HEK293 (cell line): ENCODE results near the gene CADM1.

Experiments used
- CTCF ChIA-PET: fragments of 350-600 bp; formaldehyde crosslinking; extraction: SDS; loops from one replicate; lab custom pipeline; 2021; ENCODE audit warnings: antibody characterized with exemption; lab: Yijun Ruan, JAX
- POLR2A ChIA-PET: fragments of 300-600 bp; formaldehyde crosslinking; extraction: SDS; loops from one replicate; lab custom pipeline; 2020; ENCODE audit warnings: antibody characterized with exemption, inconsistent platforms; lab: Yijun Ruan, JAX
- H3K27ac ChIP-seq: fragments of 200-500 bp; sonication (Bioruptor generic); 2 replicates; pipeline ENCODE4 v1.5.1; 2014; ENCODE audit warnings: low read depth, low read length, control low read depth, inconsistent platforms; ENCODE audit errors: extremely low read depth
- H3K36me3 ChIP-seq, 2 experiments: fragments of 200-500 bp in 1 of 2; sonication (Bioruptor generic) in 1 of 2; 1 replicate in 1 of 2; 2 replicates in 1 of 2; pipeline ENCODE4 v1.5.1; 2014 to 2017; ENCODE audit warnings: inconsistent platforms in 2 of 2, low read length in 2 of 2; ENCODE audit not compliant: control insufficient read depth in 2 of 2, insufficient read depth in 1 of 2
- H3K4me1 ChIP-seq: fragments of 200-500 bp; sonication (Bioruptor generic); 2 replicates; pipeline ENCODE4 v1.5.1; 2014; ENCODE audit warnings: mild to moderate bottlenecking, low read length, inconsistent platforms; ENCODE audit not compliant: control insufficient read depth, insufficient read depth
- H3K4me3 ChIP-seq: 2 replicates; pipeline ENCODE4 v1.5.1; 2011; ENCODE audit warnings: low read depth, mild to moderate bottlenecking, control low read depth, low read length, moderate library complexity
- H3K9me3 ChIP-seq: fragments of 200-500 bp; sonication (Bioruptor generic); 2 replicates; pipeline ENCODE4 v1.5.1; 2014; ENCODE audit warnings: low read depth, low read length, inconsistent platforms; ENCODE audit not compliant: control insufficient read depth, insufficient read depth
- EGR2 ChIP-seq: fragments of 450-650 bp; formaldehyde crosslinking; IDR thresholded peaks from 2 replicates; pipeline ENCODE4 v1.5.1; 2016; ENCODE audit warnings: low read depth, missing biosample characterization, missing genetic modification characterization
- HOXC10 ChIP-seq: sonication (generic); formaldehyde crosslinking; IDR thresholded peaks from 2 replicates; pipeline ENCODE4 v1.8.1; 2023; ENCODE audit warnings: mild to moderate bottlenecking, missing genetic modification reagents
- KLF10 ChIP-seq: fragments of 450-650 bp; IDR thresholded peaks from 2 replicates; pipeline ENCODE4 v1.5.1; 2018; ENCODE audit warnings: missing biosample characterization, mild to moderate bottlenecking, missing genetic modification characterization
- KLF16 ChIP-seq: fragments of 450-650 bp; formaldehyde crosslinking; IDR thresholded peaks from 2 replicates; pipeline ENCODE4 v1.5.1; 2017; ENCODE audit warnings: missing biosample characterization, missing genetic modification characterization
- TRIM28 ChIP-seq: IDR thresholded peaks from 2 replicates; pipeline ENCODE4 v1.6.1; 2011; ENCODE audit warnings: low read length, control low read depth, borderline replicate concordance
- WT1 ChIP-seq: fragments of 450-650 bp; formaldehyde crosslinking; IDR thresholded peaks from 2 replicates; pipeline ENCODE4 v1.5.1; 2016; ENCODE audit warnings: missing biosample characterization, missing genetic modification characterization
- ZBTB17 ChIP-seq: fragments of 450-650 bp; formaldehyde crosslinking; IDR thresholded peaks from 2 replicates; pipeline ENCODE4 v1.5.1; 2016; ENCODE audit warnings: missing biosample characterization, missing genetic modification characterization
- ZBTB8A ChIP-seq: fragments of 450-650 bp; formaldehyde crosslinking; IDR thresholded peaks from 2 replicates; pipeline ENCODE4 v1.5.1; 2016; ENCODE audit warnings: missing biosample characterization, missing genetic modification characterization
- ZFP3 ChIP-seq: fragments of 450-650 bp; formaldehyde crosslinking; IDR thresholded peaks from 2 replicates; pipeline ENCODE4 v1.5.1; 2016; ENCODE audit warnings: low read depth, missing biosample characterization, missing genetic modification characterization
- ZFP41 ChIP-seq: fragments of 450-650 bp; formaldehyde crosslinking; IDR thresholded peaks from 2 replicates; pipeline ENCODE4 v1.5.1; 2016; ENCODE audit warnings: missing biosample characterization, missing genetic modification characterization, borderline replicate concordance
- ZFP69B ChIP-seq: fragments of 450-650 bp; formaldehyde crosslinking; IDR thresholded peaks from 2 replicates; pipeline ENCODE4 v1.5.1; 2016; ENCODE audit warnings: missing biosample characterization, missing genetic modification characterization
- ZNF114 ChIP-seq: fragments of 450-650 bp; formaldehyde crosslinking; IDR thresholded peaks from 2 replicates; pipeline ENCODE4 v1.5.0; 2017; ENCODE audit warnings: missing biosample characterization, missing genetic modification characterization
- ZNF211 ChIP-seq: fragments of 450-650 bp; formaldehyde crosslinking; IDR thresholded peaks from 2 replicates; pipeline ENCODE4 v1.5.1; 2016; ENCODE audit warnings: low read depth, missing biosample characterization, missing genetic modification characterization
- ZNF266 ChIP-seq: fragments of 450-650 bp; formaldehyde crosslinking; IDR thresholded peaks from 2 replicates; pipeline ENCODE4 v1.5.1; 2016; ENCODE audit warnings: missing biosample characterization, missing genetic modification characterization, low read depth
- ZNF302 ChIP-seq: fragments of 450-650 bp; formaldehyde crosslinking; IDR thresholded peaks from 2 replicates; pipeline ENCODE4 v1.5.1; 2016; ENCODE audit warnings: missing biosample characterization, missing genetic modification characterization, low read depth
- ZNF416 ChIP-seq: fragments of 450-650 bp; formaldehyde crosslinking; IDR thresholded peaks from 2 replicates; pipeline ENCODE4 v1.5.1; 2016; ENCODE audit warnings: missing biosample characterization, missing genetic modification characterization
- ZNF48 ChIP-seq: fragments of 450-650 bp; formaldehyde crosslinking; IDR thresholded peaks from 2 replicates; pipeline ENCODE4 v1.5.1; 2016; ENCODE audit warnings: missing biosample characterization, missing genetic modification characterization
- ZNF549 ChIP-seq: fragments of 450-650 bp; IDR thresholded peaks from 2 replicates; pipeline ENCODE4 v1.5.1; 2018; ENCODE audit warnings: missing biosample characterization, missing genetic modification characterization, mild to moderate bottlenecking, inconsistent platforms, moderate library complexity
- ZNF626 ChIP-seq: fragments of 450-650 bp; sonication (Bioruptor Pico); formaldehyde crosslinking; IDR thresholded peaks from 2 replicates; pipeline ENCODE4 v1.5.1; 2018; ENCODE audit warnings: missing biosample characterization, missing genetic modification characterization, inconsistent platforms
- ZNF658 ChIP-seq: fragments of 450-650 bp; formaldehyde crosslinking; IDR thresholded peaks from 2 replicates; pipeline ENCODE4; 2016; ENCODE audit warnings: missing biosample characterization, missing genetic modification characterization
- ZNF792 ChIP-seq: fragments of 450-650 bp; formaldehyde crosslinking; IDR thresholded peaks from 2 replicates; pipeline ENCODE4 v1.5.1; 2016; ENCODE audit warnings: missing biosample characterization, missing genetic modification characterization
- ZSCAN23 ChIP-seq: fragments of 450-650 bp; formaldehyde crosslinking; IDR thresholded peaks from 2 replicates; pipeline ENCODE4 v1.5.1; 2016; ENCODE audit warnings: missing biosample characterization, missing genetic modification characterization
- ZXDB ChIP-seq: fragments of 450-650 bp; formaldehyde crosslinking; IDR thresholded peaks from 2 replicates; pipeline ENCODE4 v1.5.1; 2016; ENCODE audit warnings: missing biosample characterization, missing genetic modification characterization
- TF ChIP-seq, protein P1 (sequence below): sonication (generic); formaldehyde crosslinking; IDR thresholded peaks from 2 replicates; pipeline ENCODE4 v1.8.1; 2022; ENCODE audit warnings: mild to moderate bottlenecking, moderate library complexity, missing genetic modification reagents
- TF ChIP-seq, protein P2 (sequence below): fragments of 450-650 bp; formaldehyde crosslinking; IDR thresholded peaks from 2 replicates; pipeline ENCODE4 v1.5.1; 2016; ENCODE audit warnings: missing biosample characterization, missing genetic modification characterization, low read depth
- TF ChIP-seq, protein P3 (sequence below): fragments of 450-650 bp; formaldehyde crosslinking; IDR thresholded peaks from 2 replicates; pipeline ENCODE4 v1.5.1; 2016; ENCODE audit warnings: missing biosample characterization, missing genetic modification characterization

Gene CADM1

DNA sequence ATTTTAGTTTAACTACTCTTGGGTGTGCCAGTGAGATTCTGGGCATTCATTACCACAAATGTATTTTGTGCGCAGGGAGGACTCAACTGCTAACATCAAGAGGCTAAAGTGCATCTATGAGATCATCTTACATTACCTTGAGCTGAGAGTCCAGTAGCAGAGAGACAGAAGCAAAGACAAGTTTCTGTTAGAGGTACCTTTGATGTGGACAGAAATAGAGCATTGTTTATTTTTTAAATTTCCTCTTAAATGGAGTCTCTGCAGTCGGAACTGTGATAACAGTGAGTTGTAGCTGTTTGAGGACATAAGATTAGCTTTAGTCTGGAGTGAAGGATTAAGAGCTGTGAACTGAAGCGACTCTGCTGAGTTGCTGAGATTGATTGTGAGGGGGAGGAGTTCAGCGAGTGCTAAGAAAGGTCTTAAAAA is 297.0 kb downstream of the CADM1 start (continued):
- TF ChIP-seq, protein P1, sequence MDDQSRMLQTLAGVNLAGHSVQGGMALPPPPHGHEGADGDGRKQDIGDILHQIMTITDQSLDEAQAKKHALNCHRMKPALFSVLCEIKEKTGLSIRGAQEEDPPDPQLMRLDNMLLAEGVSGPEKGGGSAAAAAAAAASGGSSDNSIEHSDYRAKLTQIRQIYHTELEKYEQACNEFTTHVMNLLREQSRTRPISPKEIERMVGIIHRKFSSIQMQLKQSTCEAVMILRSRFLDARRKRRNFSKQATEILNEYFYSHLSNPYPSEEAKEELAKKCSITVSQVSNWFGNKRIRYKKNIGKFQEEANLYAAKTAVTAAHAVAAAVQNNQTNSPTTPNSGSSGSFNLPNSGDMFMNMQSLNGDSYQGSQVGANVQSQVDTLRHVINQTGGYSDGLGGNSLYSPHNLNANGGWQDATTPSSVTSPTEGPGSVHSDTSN (CRISPR knock-in tag) = no peak
- TF ChIP-seq ZNF114 (tag by site-specific recombination) = no peak
- TF ChIP-seq ZBTB17 (tag by site-specific recombination) = 0 out of 2 replicates have a peak, but pooled peaks have one; percentile 13
- TF ChIP-seq TRIM28 = peak; percentile 87; the same call in 1 of the 2 replicates
- TF ChIP-seq ZNF266 (tag by site-specific recombination) = no peak
- TF ChIP-seq ZNF658 = no peak
- TF ChIP-seq WT1 = peak; percentile 95
- no peak for TF ChIP-seq ZNF211 (tag by site-specific recombination)
- no peak for TF ChIP-seq ZXDB (tag by site-specific recombination)
- TF ChIP-seq, protein P2, sequence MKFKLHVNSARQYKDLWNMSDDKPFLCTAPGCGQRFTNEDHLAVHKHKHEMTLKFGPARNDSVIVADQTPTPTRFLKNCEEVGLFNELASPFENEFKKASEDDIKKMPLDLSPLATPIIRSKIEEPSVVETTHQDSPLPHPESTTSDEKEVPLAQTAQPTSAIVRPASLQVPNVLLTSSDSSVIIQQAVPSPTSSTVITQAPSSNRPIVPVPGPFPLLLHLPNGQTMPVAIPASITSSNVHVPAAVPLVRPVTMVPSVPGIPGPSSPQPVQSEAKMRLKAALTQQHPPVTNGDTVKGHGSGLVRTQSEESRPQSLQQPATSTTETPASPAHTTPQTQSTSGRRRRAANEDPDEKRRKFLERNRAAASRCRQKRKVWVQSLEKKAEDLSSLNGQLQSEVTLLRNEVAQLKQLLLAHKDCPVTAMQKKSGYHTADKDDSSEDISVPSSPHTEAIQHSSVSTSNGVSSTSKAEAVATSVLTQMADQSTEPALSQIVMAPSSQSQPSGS (tag by site-specific recombination) = no peak
- no peak for TF ChIP-seq ZFP41 (tag by site-specific recombination)
- no peak for TF ChIP-seq KLF10 (tag by site-specific recombination)
- no peak for TF ChIP-seq ZSCAN23
- no peak for TF ChIP-seq ZNF416 (tag by site-specific recombination)
- no peak for TF ChIP-seq ZNF792 (tag by site-specific recombination)
- TF ChIP-seq ZNF302 = no peak

DNA sequence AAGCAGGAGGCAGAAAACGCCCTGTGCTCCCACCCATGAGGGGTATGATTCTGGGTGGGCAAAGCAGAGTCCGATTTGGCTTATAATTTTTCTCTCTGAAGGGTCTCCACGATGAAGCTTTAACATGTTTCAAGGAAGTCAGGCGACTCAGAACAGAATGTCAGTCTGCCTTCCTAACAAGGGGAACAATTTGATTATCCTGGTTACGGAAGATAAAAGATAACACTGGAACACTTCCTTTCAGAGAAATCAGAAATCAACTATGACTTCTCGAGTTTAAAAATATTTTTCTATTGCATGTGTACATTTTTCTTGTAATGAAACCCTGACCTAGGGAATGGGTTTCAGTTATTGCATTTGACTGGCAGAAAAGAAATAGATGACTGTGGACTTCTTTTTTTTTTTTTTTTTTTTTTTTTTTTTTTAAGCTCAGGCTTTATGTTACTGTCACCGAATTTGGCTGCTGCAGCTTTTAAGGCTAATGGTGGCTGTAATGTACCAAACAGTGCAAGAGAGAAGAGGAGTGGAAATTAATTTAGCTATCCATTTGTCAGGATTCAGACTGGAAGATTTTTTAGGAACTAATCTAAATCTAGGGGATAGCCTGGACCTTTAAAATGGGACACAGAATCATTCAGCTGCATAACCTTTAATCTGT is 297.7 kb downstream of the CADM1 start:
- CTCF ChIA-PET = interaction anchor here (0.6 kb wide), 1 partner anchor 66 kb away, joined by 4 read pairs; no protein-coding TSS in a partner anchor
- no peak overlapping the region for H3K4me3 ChIP-seq
- H3K9me3 ChIP-seq = no peaks in the 10 kb centered on the region
- no peak overlapping the region for H3K27ac ChIP-seq
- POLR2A ChIA-PET = no interaction called here
- TF ChIP-seq ZFP3 (tag by site-specific recombination) (no peak), EGR2 (tag by site-specific recombination) (no peak), KLF16 (tag by site-specific recombination) (no peak), ZNF48 (tag by site-specific recombination) (no peak), ZNF626 (tag by site-specific recombination) (no peak), ZFP69B (no peak), HOXC10 (CRISPR knock-in tag) (no peak), ZSCAN23 (no peak), ZNF549 (tag by site-specific recombination) (no peak), ZBTB8A (tag by site-specific recombination) (no peak), ZNF266 (tag by site-specific recombination) (no peak)
- TF ChIP-seq, protein P3, sequence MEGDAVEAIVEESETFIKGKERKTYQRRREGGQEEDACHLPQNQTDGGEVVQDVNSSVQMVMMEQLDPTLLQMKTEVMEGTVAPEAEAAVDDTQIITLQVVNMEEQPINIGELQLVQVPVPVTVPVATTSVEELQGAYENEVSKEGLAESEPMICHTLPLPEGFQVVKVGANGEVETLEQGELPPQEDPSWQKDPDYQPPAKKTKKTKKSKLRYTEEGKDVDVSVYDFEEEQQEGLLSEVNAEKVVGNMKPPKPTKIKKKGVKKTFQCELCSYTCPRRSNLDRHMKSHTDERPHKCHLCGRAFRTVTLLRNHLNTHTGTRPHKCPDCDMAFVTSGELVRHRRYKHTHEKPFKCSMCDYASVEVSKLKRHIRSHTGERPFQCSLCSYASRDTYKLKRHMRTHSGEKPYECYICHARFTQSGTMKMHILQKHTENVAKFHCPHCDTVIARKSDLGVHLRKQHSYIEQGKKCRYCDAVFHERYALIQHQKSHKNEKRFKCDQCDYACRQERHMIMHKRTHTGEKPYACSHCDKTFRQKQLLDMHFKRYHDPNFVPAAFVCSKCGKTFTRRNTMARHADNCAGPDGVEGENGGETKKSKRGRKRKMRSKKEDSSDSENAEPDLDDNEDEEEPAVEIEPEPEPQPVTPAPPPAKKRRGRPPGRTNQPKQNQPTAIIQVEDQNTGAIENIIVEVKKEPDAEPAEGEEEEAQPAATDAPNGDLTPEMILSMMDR (tag by site-specific recombination) = no peak
- H3K4me1 ChIP-seq = no peaks in the 10 kb centered on the region
- peaks cover 0 to 11% of the 10 kb centered on the region in 2 experiments; a peak in 1 of 3 replicates for H3K36me3 ChIP-seq
